COLO829 (cell line): ENCODE results near the gene SPON1.
"Not testable (repeated sequence)": the region's sequence is repeated elsewhere in the genome, so short reads cannot be mapped to it uniquely, and the experiment has no call there.

ENCODE experiments used
- DNase-seq: peaks from one replicate; pipeline ENCODE4 v3.0.0; 2012; ENCODE audit warnings: low spot score

SPON1 gene

DNA sequence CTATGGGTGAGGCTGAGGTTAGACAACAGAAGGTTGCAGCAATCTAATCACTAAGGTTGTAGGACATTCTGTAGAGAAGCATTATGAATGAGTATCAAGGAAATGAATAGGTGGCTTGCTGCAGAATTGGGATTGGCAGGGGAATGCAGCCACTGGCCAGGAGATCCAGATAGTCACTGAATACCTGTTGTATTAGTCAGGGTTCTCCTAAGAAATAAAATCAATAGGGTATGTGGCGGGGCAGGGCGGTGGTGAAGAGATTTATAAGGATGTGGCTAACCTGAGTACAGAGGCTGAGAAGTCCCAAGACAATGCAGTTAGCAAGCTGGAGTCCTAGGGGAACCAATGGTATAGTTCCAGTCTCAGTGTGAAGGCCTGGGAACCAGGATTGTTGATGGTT is 163.0 kb downstream of the SPON1 start:
- DNase-seq: no peak

DNA sequence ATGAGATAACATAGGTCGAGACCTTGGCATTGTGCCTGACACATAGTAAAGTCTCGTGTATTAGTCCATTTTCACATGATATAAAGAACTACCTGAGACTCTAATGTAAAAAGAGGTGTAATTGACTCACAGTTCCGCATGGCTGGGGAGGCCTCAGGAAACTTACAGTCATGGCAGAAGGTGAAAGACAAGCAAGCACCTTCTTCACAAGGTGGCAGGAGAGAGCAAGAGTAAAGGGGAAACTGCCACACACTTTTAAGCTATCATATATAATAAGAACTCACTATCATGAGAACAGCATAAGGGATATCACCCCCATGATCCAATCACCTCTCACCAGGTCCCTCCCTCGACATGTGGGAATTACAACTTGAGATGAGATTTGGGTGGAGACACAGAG is 165.2 kb downstream of the SPON1 start:
- no peak for DNase-seq

DNA sequence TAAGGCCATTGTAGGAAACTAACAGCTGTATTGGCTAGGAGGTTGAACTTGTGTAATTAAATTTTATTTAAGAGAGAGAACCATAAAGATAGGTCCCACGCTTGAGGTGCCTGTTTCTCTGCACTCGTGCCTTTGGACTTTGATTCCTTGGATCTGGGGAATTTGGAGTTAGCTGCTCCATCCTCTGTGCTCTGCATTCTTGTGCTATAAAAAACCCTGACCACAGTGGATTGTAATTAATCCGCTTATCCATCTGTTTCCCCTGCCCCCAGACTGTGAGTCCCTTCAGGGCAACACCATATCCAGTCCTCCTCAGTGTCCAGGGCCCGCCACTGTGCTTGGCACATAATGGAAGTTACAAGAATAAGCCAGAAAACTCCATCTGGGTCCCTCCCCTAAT is 169.8 kb downstream of the SPON1 start:
- DNase-seq: no peak

- DNase-seq: no peak
Observed at GRCh38 chr11:14133381-14133780, 170.9 kb downstream of the SPON1 start.

GRCh38 chr11:14136561-14136960 is 174.0 kb downstream of the SPON1 start:
- DNase-seq: no peak

DNA sequence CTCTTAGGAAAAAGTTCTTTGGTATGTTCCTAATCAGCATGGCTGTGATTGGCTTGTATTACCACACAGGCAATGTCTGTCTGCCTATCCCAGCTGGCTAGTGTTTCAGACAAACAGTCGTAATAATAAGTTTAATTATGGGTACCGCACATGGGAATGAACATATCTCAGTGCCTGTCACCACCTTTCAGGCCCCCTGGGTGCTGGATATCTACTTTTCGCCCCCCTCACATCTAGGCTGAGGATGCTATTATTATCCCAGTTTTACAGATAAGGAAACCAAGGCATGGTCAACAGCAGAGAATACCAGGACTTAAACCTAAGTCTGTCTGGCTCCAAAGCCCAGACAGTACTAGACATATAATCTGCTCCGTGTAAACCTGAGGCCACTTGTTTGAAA is 174.8 kb downstream of the SPON1 start:
- no peak for DNase-seq

DNA sequence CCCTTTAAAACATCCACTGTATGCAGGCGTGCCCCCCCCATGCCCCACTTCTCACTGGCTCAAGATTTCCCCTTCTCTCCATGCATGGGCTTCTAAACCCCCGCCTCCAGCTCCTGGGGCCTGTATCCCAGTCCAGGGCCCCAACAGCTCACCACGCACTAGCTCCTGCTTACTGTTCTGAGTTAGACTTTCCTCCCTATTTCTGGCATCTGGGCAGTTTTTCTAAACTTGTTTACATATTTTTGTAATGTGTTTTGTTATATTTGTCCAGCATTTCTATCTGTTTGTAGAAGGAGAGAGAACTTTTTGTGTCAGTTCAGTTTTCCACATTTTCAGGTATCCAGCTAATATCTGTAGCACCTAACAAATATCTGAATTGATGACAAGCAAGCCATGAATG is 178.5 kb downstream of the SPON1 start:
- no peak for DNase-seq

DNA sequence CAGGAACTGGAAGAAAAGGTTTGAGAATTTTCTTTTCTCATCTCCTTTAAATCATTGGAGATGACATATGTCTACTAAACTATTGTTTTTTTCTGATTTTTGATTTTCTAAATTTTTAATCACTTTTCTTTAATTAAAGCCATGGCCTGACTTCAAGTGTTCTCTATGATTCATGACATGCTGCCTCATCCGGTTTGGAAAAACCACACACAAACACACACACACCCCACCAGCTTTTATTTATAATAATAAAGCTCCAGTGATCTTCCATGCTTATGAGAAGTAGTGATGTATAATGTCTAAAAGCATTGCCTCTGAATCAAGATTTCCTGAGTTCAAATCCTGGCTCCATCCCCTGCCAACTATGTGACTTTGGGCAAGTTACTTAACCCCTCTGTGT is 179.2 kb downstream of the SPON1 start:
- DNase-seq: no peak

GRCh38 chr11:14144934-14145333 is 182.4 kb downstream of the SPON1 start:
- no peak for DNase-seq

- peak; percentile 13 for DNase-seq
Observed at GRCh38 chr11:14148653-14149273, 186.2 kb downstream of the SPON1 start.

DNA sequence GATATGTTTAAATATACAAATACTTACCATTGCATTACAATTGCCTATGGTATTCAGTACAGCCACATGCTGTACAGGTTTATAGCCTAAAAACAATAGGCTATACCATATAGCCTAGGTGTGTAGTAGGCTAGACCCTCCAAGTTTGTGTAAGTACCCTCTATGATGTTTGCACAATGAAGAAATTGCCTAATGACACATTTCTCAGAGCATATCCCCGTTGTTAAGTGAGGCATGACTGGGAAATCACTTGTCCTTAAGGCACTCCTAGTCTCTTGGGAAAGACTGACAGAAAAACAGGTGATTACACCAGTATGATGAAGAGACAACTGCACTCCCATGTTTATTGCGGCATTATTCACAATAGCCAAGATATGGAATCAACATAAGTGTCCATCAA is 187.2 kb downstream of the SPON1 start:
- no peak for DNase-seq

GRCh38 chr11:14150878-14151277 is 188.4 kb downstream of the SPON1 start:
- no peak for DNase-seq

DNA sequence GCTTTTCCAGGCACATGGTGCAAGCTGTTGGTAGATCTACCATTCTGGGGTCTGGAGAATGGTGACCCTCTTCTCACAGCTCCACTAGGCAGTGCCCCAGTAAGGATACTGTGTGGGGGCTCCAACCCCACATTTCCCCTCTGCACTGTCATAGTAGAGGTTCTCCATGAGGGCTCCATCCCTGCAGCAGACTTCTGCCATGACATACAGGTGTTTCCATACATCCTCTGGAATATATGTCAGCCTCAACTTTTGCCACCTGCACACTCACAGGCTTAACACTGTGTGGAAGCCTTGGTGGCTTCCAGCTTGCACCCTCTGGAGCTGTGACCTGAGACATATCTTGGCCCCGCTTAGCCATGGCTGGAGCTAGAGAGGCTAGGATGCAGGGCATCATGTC is 191.6 kb downstream of the SPON1 start:
- not testable (repeated sequence) for DNase-seq

GRCh38 chr11:14158393-14158792 is 195.9 kb downstream of the SPON1 start:
- DNase-seq: no peak

DNA sequence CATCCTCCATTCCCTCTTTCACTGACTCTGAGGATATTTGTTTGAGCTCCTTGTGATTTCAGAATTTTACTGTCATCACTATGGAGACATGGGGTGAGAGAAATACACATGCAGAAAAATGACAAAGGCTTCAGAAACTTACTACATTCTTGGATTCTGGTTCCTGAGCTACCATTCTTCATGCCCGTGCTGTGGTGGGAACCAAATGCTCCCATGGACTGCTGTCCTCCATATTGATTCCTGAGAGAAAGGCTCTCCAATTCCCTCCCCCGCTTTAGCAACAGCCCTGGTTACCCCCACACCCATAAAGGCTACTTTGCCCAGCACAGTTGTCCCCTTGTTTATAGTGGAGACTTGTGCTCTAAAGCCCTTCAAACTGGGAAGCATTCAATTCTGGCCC is 201.1 kb downstream of the SPON1 start:
- no peak for DNase-seq

GRCh38 chr11:14173679-14174078 is 211.2 kb downstream of the SPON1 start:
- not testable (repeated sequence) for DNase-seq

DNA sequence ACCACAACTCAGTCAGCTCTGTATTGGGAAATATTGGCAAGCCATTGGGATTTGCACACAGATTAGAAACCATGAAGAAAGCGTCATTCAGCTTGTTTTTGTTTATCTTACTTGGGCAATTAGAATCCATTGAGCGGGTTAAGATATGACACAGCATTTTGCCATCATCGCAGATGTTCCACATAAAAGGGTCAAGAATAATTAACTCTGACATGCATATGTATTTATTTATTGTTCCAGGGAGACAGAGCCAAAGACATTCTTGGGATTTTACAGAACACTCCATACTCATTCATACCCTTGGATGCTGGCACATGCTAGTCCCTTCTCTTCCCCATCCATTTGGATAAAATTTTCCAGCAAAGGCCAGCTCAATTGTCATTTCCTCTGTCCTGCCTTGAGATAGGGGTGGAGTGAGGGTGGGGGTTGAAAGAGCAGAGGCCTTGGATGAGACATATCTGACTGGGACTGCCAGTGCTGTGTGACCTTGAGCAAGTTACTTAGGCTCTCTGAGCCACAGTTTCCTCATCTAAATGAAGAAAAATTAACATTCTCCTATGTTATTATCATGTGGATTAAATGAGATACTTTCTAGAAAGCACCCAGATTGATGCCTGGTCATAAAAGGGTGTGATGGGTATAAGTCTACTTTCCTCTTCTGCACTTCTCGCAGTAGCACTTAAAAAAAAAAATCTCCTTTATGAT is 216.7 kb downstream of the SPON1 start:
- no peak for DNase-seq

DNA sequence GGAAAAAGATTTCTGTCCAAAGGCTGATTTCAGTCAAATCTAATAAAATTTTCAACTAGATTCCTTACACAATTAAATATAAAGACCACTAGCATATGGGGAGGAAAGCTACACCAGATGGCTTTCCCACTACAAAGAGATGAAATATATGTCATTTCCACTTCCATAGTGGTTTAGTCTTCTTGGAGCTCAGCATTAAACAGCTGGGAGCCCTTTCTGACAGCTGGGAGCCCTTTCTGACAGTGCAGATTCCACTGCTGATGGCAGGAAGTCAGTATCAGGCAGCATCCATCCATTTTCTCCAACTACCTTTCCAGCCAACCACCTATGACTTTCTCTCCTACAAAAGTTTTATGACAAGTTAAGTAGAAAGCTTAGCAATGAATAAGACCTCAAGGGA is 218.6 kb downstream of the SPON1 start:
- DNase-seq: no peak

GRCh38 chr11:14182833-14183364 is 220.4 kb downstream of the SPON1 start:
- no peak for DNase-seq

DNA sequence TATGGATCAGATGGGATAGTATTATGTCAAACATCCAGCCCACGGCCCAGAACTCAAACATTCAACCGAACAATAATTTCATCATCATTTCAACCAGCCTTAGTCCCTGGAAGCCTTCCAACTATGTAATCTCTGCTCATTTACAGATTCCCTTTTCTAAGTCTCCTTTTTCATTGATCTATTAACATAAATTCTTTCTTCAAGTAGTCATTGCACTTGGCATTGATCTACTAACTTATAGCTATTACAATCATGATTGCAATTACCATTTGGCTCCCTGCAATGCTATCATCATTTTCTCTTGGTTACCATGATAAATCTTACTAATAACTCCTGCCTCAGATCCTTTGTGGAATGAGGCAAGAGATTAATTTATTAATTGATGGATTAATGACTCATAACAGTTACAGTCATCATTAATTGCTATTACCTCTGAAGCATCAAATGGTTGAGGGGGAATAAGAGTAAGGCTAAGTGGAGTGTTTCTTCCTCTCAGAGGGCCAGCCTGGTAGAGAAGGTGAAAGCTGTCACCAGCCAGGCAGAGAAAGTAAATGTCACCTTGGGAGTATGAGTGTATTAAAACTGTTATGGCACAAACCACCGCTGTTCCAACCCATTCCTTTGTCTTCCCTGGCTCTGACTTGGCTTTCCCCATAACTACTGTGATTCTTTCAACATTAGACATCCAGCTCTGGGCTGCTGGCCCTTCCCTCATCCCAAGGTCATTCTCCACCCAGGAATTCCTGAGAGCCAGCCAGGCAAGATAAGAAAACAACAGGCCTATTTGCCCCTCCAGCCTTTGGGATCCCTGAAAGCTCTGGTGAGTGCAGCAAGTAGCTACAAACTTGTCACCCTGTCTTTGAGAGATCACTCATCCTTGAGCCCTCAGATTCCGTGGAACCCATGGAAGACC is 221.8 kb downstream of the SPON1 start:
- no peak for DNase-seq

- DNase-seq: no peak
Observed at GRCh38 chr11:14185461-14185860, 222.9 kb downstream of the SPON1 start.

DNA sequence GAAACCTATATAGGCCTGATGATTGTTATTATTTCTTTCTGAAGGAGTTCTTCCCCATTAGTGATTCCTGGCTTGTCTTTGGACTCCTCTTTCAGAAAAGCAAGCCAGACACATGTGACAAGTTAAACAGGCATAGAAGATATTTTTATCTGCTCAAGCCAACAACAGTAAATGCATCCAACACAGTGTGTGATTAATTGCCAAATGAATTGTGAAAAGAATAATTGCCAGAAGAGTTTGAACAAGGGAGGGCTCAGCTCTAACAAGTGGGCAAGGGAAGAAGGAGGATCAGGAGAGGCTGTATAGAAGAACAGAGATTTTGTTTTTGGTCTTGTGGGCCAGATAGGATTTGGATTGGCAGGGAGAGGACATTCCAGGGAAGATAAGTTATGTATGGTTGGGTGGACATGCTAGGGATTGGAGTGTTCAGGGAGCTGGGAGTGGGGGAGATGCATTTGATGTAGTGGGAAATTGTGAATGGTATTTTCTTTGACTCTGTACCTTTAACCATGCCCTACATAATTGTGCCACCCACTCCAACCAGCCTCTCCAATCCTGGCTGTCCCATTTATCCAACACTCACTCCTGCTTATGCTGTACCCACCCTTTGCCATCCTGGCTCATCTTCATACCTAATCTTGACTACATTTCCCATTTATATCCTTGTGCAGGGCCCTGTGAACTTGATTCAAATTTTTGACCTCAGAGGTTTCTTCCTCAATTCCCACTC is 223.7 kb downstream of the SPON1 start:
- no peak for DNase-seq
